ENCODE results near the gene ALOX5AP. TPM values are rescaled to one million over a fixed set of nuclear protein-coding genes. Genes with fewer than 3 reads are reported as not detected.
A peak's percentile ranks its signal among the peaks of the same experiment; 100 is the strongest.

The ALOX5AP gene
- 100 to 1,000 TPM; 184 to 220 TPM for total RNA-seq

- Mint-ChIP-seq H3K27ac (peak within 1 kb of the TSS; percentile 99), H3K27me3 (no peaks in the 10 kb centered on the region), H3K9me3 (ENCODE audit: low read depth) (no peaks in the 10 kb centered on the region), H3K36me3 (peaks cover 38% of the 10 kb centered on the region), H3K4me3 (peak within 1 kb of the TSS; percentile 91), H3K4me1 (peaks cover 59% of the 10 kb centered on the region)
- ATAC-seq (peak; percentile 35), DNase-seq (peak; percentile 73)
- CTCF ChIA-PET = interaction anchor here (0.7 to 1.9 kb wide), 4 partner anchors 11 to 172 kb away, joined by 3 to 6 read pairs (median 4); no protein-coding TSS in a partner anchor
Observed at GRCh38 chr13:30735025-30735871, at the start of gene ALOX5AP. Gene ALOX5AP, plus strand, starts transcription at chr13:30735543. Its CDS starts 63 bp downstream, at chr13:30735606.

GRCh38 chr13:30685987-30686386, 49.4 kb upstream of the ALOX5AP start:
- H3K9me3 Mint-ChIP-seq (ENCODE audit: low read depth) = no peaks in the 10 kb centered on the region
- H3K4me1 Mint-ChIP-seq = peaks cover 40% of the 10 kb centered on the region
- H3K36me3 Mint-ChIP-seq = peaks cover 3% of the 10 kb centered on the region
- ATAC-seq (no peak), DNase-seq (no peak)
- no peak overlapping the region for H3K4me3 Mint-ChIP-seq
- CTCF ChIA-PET = no interaction called here
- H3K27ac Mint-ChIP-seq = no peak overlapping the region
- H3K27me3 Mint-ChIP-seq = peaks cover 4% of the 10 kb centered on the region

GRCh38 chr13:30687601-30688000, 47.7 kb upstream of the ALOX5AP start:
- Mint-ChIP-seq H3K27me3 (peaks cover 4% of the 10 kb centered on the region), H3K9me3 (ENCODE audit: low read depth) (no peaks in the 10 kb centered on the region), H3K27ac (no peak overlapping the region), H3K4me1 (peaks cover 34% of the 10 kb centered on the region), H3K36me3 (peaks cover 5% of the 10 kb centered on the region), H3K4me3 (no peak overlapping the region)
- ATAC-seq = no peak
- CTCF ChIA-PET = no interaction called here
- no peak for DNase-seq

GRCh38 chr13:30689752-30690151, 45.6 kb upstream of the ALOX5AP start:
- H3K27me3 Mint-ChIP-seq = peaks cover 12% of the 10 kb centered on the region
- CTCF ChIA-PET = interaction anchor here (1.8 kb wide), 1 partner anchor 54 kb away, joined by 5 read pairs; no protein-coding TSS in a partner anchor
- H3K27ac Mint-ChIP-seq = no peak overlapping the region
- ATAC-seq = no peak
- peak overlapping the region; percentile 62 for H3K4me3 Mint-ChIP-seq
- H3K36me3 Mint-ChIP-seq = peaks cover 5% of the 10 kb centered on the region
- peaks cover 39% of the 10 kb centered on the region for H3K4me1 Mint-ChIP-seq
- H3K9me3 Mint-ChIP-seq (ENCODE audit: low read depth) = no peaks in the 10 kb centered on the region
- no peak for DNase-seq

GRCh38 chr13:30690282-30691188, 44.8 kb upstream of the ALOX5AP start:
- H3K36me3 Mint-ChIP-seq = peaks cover 5% of the 10 kb centered on the region
- CTCF ChIA-PET = interaction anchor here (1.2 to 1.8 kb wide), 2 partner anchors 9 to 53 kb away, joined by 5 to 8 read pairs; no protein-coding TSS in a partner anchor

GRCh38 chr13:30692113-30692512, 43.2 kb upstream of the ALOX5AP start:
- Mint-ChIP-seq H3K27ac (no peak overlapping the region), H3K9me3 (ENCODE audit: low read depth) (no peaks in the 10 kb centered on the region), H3K4me3 (no peak overlapping the region), H3K36me3 (peaks cover 5% of the 10 kb centered on the region), H3K4me1 (peaks cover 51% of the 10 kb centered on the region), H3K27me3 (peaks cover 14% of the 10 kb centered on the region)
- CTCF ChIA-PET = no interaction called here
- ATAC-seq (no peak), DNase-seq (no peak)

More at GRCh38 chr13:30690282-30691188, 44.8 kb upstream of the ALOX5AP start:
- Mint-ChIP-seq H3K9me3 (ENCODE audit: low read depth) (no peaks in the 10 kb centered on the region), H3K27me3 (peaks cover 14% of the 10 kb centered on the region), H3K27ac (peak overlapping the region; percentile 80), H3K4me1 (peaks cover 43% of the 10 kb centered on the region), H3K4me3 (peak overlapping the region; percentile 62)
- peak; percentile 86 for ATAC-seq
- DNase-seq = peak; percentile 69

- peaks cover 30% of the 10 kb centered on the region for H3K27me3 Mint-ChIP-seq
Observed at GRCh38 chr13:30696278-30697176, 38.8 kb upstream of the ALOX5AP start.

GRCh38 chr13:30697177-30697953, 38.0 kb upstream of the ALOX5AP start:
- Mint-ChIP-seq H3K27ac (peak overlapping the region; percentile 85), H3K27me3 (peaks cover 35% of the 10 kb centered on the region), H3K4me1 (peaks cover 38% of the 10 kb centered on the region), H3K4me3 (no peak overlapping the region), H3K36me3 (no peaks in the 10 kb centered on the region), H3K9me3 (ENCODE audit: low read depth) (no peaks in the 10 kb centered on the region)
- no peak for DNase-seq
- CTCF ChIA-PET = interaction anchor here (0.9 to 2.1 kb wide), 4 partner anchors 10 to 43 kb away, joined by 3 to 6 read pairs (median 4); no protein-coding TSS in a partner anchor
- no peak for ATAC-seq

More at GRCh38 chr13:30696278-30697176, 38.8 kb upstream of the ALOX5AP start:
- peak overlapping the region; percentile 85 for H3K27ac Mint-ChIP-seq
- peaks cover 43% of the 10 kb centered on the region for H3K4me1 Mint-ChIP-seq
- H3K4me3 Mint-ChIP-seq = peak overlapping the region; percentile 54
- peak; percentile 71 for DNase-seq
- no peaks in the 10 kb centered on the region for H3K9me3 Mint-ChIP-seq (ENCODE audit: low read depth)
- peak; percentile 91 for ATAC-seq
- peaks cover 2% of the 10 kb centered on the region for H3K36me3 Mint-ChIP-seq
- CTCF ChIA-PET = interaction anchor here (0.9 to 2.1 kb wide), 4 partner anchors 10 to 44 kb away, joined by 3 to 6 read pairs (median 4); no protein-coding TSS in a partner anchor

GRCh38 chr13:30697996-30698401, 37.3 kb upstream of the ALOX5AP start:
- H3K27me3 Mint-ChIP-seq = peaks cover 33% of the 10 kb centered on the region
- H3K4me3 Mint-ChIP-seq = no peak overlapping the region
- no peaks in the 10 kb centered on the region for H3K9me3 Mint-ChIP-seq (ENCODE audit: low read depth)
- no peaks in the 10 kb centered on the region for H3K36me3 Mint-ChIP-seq
- CTCF ChIA-PET = no interaction called here
- ATAC-seq = no peak
- H3K27ac Mint-ChIP-seq = no peak overlapping the region
- no peak for DNase-seq
- peaks cover 36% of the 10 kb centered on the region for H3K4me1 Mint-ChIP-seq

- Mint-ChIP-seq H3K4me3 (no peak overlapping the region), H3K36me3 (no peaks in the 10 kb centered on the region), H3K9me3 (ENCODE audit: low read depth) (no peaks in the 10 kb centered on the region), H3K27ac (no peak overlapping the region), H3K27me3 (peaks cover 31% of the 10 kb centered on the region), H3K4me1 (peaks cover 36% of the 10 kb centered on the region)
- no peak for DNase-seq
- CTCF ChIA-PET = interaction anchor here (1.1 to 1.9 kb wide), 2 partner anchors 9 to 26 kb away, joined by 3 to 5 read pairs; no protein-coding TSS in a partner anchor
- no peak for ATAC-seq
Observed at GRCh38 chr13:30698488-30699005, 36.8 kb upstream of the ALOX5AP start.

GRCh38 chr13:30700364-30700763, 35.0 kb upstream of the ALOX5AP start:
- CTCF ChIA-PET = no interaction called here
- peaks cover 34% of the 10 kb centered on the region for H3K4me1 Mint-ChIP-seq
- no peaks in the 10 kb centered on the region for H3K36me3 Mint-ChIP-seq
- peaks cover 31% of the 10 kb centered on the region for H3K27me3 Mint-ChIP-seq
- DNase-seq (no peak), ATAC-seq (no peak)
- no peaks in the 10 kb centered on the region for H3K9me3 Mint-ChIP-seq (ENCODE audit: low read depth)
- H3K4me3 Mint-ChIP-seq = no peak overlapping the region
- no peak overlapping the region for H3K27ac Mint-ChIP-seq

Data from activated CD8-positive, alpha-beta memory T cell treated with anti-CD3 and anti-CD28 coated beads, Interleukin-2, amount 10 ng/mL, durations not matched to agents 7 days and 5 days (primary cell).